LNCaP clone FGC (cell line): ENCODE data around the gene ZNF212.

Experiments
- DNase-seq: peaks from one replicate; pipeline ENCODE4 v3.0.0-alpha.2; 2011; ENCODE audit warnings: low read depth
- H3K4me3 ChIP-seq: 2 replicates; pipeline ENCODE4 v1.5.1; 2011; ENCODE audit warnings: mild to moderate bottlenecking, low read depth, low read length, control low read depth
- TF ChIP-seq, protein P1 (sequence below): IDR thresholded peaks from 2 replicates; pipeline ENCODE4 v1.5.1; 2012; ENCODE audit warnings: mild to moderate bottlenecking; ENCODE audit not compliant: control insufficient read depth, insufficient read depth; ENCODE audit errors: extremely low read depth

The ZNF212 gene

DNA sequence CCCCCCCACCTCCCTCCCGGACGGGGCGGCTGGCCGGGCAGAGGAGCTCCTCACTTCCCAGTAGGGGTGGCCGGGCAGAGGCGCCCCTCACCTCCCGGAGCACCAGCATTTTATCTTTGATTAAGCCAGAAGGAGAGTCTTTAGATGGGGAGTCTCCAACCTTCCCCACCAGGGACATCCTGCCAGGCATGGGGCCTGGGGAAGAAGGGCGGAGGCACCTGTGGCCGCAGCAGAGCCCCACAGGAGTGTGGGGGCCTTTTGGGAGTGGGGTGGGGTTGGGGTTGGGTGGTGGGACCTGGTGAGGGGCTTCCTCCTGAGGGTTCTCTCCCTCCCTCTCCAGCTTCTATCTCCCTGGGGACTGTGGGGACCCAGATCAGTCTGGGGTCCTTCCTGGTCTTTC is 40.7 kb downstream of the ZNF212 start:
- DNase-seq, result no peak
- no peak overlapping the region for H3K4me3 ChIP-seq
- TF ChIP-seq, protein P1, sequence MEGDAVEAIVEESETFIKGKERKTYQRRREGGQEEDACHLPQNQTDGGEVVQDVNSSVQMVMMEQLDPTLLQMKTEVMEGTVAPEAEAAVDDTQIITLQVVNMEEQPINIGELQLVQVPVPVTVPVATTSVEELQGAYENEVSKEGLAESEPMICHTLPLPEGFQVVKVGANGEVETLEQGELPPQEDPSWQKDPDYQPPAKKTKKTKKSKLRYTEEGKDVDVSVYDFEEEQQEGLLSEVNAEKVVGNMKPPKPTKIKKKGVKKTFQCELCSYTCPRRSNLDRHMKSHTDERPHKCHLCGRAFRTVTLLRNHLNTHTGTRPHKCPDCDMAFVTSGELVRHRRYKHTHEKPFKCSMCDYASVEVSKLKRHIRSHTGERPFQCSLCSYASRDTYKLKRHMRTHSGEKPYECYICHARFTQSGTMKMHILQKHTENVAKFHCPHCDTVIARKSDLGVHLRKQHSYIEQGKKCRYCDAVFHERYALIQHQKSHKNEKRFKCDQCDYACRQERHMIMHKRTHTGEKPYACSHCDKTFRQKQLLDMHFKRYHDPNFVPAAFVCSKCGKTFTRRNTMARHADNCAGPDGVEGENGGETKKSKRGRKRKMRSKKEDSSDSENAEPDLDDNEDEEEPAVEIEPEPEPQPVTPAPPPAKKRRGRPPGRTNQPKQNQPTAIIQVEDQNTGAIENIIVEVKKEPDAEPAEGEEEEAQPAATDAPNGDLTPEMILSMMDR, result no peak

DNA sequence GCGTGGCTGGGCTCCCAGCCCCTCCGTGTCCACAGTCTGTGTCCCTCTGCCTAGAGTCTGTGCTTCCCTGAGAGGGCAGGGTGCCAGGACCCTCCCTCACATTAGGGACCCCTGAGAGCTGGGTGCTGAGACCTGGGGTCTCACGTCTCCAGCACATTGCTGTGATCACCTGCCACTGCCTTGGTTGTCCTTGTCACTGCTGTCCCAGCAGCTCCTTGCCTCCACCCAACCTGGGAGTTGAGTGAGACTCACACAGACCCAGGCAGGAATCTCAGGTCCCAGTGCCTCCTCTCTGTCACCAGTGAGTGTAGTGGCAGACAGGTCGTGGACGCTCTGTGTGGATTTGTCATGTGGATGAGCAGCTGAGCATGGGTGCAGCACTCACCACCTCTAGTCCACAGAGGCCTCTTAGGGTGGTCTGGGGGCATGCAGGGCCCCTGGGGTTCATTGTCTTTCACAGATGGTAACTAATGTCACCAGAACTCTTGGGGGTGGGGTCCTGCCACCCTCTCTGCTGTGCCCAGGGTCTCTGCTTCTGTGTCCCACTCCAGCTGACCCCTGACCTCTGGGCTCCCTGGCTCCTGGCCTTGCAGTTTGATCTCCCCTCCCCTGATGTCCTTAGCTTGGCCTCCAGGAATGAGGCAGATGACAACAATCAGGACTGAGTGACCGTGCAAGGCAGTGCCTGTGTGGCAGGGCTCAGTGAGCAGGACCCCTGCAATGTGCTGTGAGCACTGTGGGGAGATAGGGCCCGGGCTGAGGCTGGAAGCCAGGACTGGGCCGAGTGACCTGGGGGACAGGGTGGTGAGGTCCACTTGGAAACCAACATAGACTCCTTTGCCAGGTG is 41.4 kb downstream of the ZNF212 start:
- no peak for DNase-seq
- TF ChIP-seq, protein P1, result no peak
- no peak overlapping the region for H3K4me3 ChIP-seq

DNA sequence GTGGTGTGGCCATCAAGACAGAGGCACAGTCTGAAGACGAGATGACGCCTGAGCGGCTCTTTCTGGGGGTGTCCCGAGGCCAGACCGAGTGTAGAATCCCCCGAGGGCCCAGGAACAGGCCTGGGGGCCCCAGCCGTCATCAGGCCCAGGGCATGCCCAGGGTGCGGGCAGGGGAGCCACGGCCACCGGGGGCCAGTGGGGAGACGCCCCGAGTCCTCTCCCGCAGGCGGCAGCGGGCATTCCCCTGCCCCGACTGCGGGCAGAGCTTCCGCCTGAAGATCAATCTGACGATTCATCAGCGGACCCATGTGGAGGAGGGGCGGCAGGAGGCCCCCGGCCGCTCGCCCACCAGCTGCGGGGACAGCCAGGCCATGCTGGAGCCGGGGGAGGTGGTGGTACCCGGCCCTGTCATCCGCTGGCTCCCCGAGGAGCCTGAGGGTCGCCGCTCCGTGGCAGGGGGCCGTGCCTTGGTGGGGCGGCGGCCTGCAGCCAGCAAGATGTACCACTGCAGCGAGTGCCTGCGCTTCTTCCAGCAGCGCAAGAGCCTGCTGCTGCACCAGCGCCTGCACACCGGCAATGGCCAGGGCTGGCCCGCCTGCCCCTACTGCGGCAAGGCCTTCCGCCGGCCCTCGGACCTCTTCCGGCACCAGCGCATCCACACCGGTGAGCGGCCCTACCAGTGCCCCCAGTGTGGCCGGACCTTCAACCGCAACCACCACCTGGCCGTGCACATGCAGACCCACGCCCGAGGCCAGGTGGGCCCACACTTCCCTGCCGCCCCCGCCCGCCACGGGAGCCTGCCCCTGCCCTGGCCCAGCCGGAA is 42.3 kb downstream of the ZNF212 start:
- DNase-seq, result no peak
- TF ChIP-seq, protein P1, result no peak
- no peak overlapping the region for H3K4me3 ChIP-seq

DNA sequence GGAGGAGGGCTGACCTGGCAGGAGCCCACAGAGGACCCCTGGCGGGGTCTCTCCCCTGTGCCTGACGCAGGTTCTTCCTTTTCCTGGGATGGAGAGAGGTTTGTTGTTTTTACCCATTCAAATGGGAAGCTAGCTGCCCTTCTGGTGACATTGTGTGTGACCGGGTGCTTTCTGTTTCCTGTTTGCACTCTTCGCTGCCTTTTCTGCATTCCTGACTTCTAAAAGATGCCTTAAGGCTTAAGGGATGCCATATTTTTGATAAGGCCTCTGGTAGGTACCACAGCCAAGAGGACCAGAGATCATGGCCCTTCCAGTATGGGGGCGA is 42.8 kb downstream of the ZNF212 start:
- TF ChIP-seq, protein P1, result no peak
- DNase-seq, result no peak

DNA sequence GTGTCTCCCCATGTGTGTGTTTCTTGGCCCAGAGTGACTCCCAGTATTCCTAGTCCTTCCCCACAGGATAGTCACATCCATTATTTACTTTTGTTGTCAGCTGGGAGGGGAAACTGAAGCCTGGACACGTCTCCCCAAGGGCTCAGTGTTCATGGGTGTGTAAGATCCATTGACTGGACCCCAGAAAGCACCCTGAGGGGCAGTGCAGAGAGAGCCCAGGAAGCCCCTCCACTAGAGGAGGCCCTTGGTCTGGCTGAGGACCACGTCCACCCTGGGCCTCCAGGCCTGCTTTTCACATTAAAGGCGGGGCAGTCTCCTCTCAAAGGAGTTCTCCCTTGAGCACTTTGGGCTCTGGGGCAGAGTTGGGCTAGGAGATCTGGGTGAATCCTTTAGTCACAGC is 43.9 kb downstream of the ZNF212 start:
- TF ChIP-seq, protein P1, result no peak
- no peak overlapping the region for H3K4me3 ChIP-seq
- no peak for DNase-seq

More for the DNA sequence above, 42.8 kb downstream of the ZNF212 start:
- H3K4me3 ChIP-seq, result no peak overlapping the region

DNA sequence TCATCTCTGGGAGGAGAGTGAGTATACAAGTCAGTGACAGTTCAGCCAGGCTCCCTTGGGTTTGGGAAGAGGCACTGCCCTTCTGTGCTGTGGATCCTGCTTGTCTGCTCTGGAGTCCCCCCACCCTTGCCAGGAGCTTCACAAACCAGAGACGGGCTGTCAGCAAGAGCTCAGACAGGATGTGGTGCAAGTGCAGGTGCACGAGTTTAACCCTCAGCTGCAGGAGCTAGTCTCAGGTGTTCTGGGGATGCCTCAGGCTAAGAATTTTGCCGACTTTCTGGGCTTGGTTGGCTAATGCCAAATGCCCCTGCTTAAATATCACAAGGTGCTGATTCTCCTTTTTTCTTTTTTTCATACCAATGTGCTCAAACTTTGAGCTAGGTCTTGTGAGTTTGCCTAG is 44.9 kb downstream of the ZNF212 start:
- TF ChIP-seq, protein P1, result no peak
- peak overlapping the region; percentile 83 for H3K4me3 ChIP-seq
- DNase-seq, result no peak
